ENCODE results near the gene SLC38A7.

GRCh38 chr16:58661199-58661830 lies 23.3 kb downstream of the SLC38A7 start:
- TF ChIP-seq, protein P1, sequence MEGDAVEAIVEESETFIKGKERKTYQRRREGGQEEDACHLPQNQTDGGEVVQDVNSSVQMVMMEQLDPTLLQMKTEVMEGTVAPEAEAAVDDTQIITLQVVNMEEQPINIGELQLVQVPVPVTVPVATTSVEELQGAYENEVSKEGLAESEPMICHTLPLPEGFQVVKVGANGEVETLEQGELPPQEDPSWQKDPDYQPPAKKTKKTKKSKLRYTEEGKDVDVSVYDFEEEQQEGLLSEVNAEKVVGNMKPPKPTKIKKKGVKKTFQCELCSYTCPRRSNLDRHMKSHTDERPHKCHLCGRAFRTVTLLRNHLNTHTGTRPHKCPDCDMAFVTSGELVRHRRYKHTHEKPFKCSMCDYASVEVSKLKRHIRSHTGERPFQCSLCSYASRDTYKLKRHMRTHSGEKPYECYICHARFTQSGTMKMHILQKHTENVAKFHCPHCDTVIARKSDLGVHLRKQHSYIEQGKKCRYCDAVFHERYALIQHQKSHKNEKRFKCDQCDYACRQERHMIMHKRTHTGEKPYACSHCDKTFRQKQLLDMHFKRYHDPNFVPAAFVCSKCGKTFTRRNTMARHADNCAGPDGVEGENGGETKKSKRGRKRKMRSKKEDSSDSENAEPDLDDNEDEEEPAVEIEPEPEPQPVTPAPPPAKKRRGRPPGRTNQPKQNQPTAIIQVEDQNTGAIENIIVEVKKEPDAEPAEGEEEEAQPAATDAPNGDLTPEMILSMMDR (conservative IDR thresholded peaks at IDR 0.05), result peak; percentile 84
- TF ChIP-seq ZFX (IDR thresholded peaks at IDR 0.05), result no peak

Data from C4-2B (cell line).